PC-9 (cell line): ENCODE data around the gene PDE4D. TPM values are rescaled to one million over a fixed set of nuclear protein-coding genes. Genes with fewer than 3 reads are reported as not detected.

Source experiments
- BruUV-seq: library from RNA; stranded (reverse); fragments of 400-500 nt; replicated peaks from 2 replicates; lab custom pipeline; 2021; lab: Mats Ljungman, UMichigan
- CTCF ChIA-PET: fragments of 300-600 bp; sonication (Branson Sonifier 250); formaldehyde crosslinking; loops from one replicate; lab custom pipeline; 2022; ENCODE audit warnings: antibody characterized with exemption; lab: Charles Lee
- POLR2A ChIA-PET: fragments of 300-600 bp; sonication (Branson Sonifier 250); formaldehyde crosslinking; loops from one replicate; lab custom pipeline; 2022; ENCODE audit warnings: antibody characterized with exemption; ENCODE audit not compliant: unreplicated experiment; lab: Charles Lee
- DNase-seq, 2 experiments: peaks; one replicate each; pipeline versions ENCODE4 v3.0.0 to v3.0.0-alpha.2; 2015 to 2022; ENCODE audit warnings: mixed read lengths in 1 of 2
- H2AFZ ChIP-seq: fragments of 200-600 bp; sonication (generic); 2 replicates; pipeline ENCODE4 v1.8.1; 2017; ENCODE audit warnings: antibody characterized with exemption
- H3F3A ChIP-seq: fragments of 200-600 bp; sonication (generic); 2 replicates; pipeline ENCODE4 v1.8.1; 2017; ENCODE audit warnings: antibody characterized with exemption, mild to moderate bottlenecking, low read depth; ENCODE audit not compliant: insufficient read depth
- H3K27ac ChIP-seq: fragments of 200-600 bp; sonication (generic); 2 replicates; pipeline ENCODE4 v1.6.1; 2016; ENCODE audit warnings: mixed run types
- H3K27me3 ChIP-seq: fragments of 200-600 bp; sonication (generic); 2 replicates; pipeline ENCODE4 v1.6.1; 2016; ENCODE audit warnings: low read depth, mixed run types; ENCODE audit not compliant: insufficient read depth
- H3K36me3 ChIP-seq: fragments of 200-600 bp; sonication (generic); 2 replicates; pipeline ENCODE4 v1.6.1; 2016; ENCODE audit warnings: low read depth, mixed run types
- H3K4me1 ChIP-seq: fragments of 200-600 bp; sonication (generic); replicated peaks from 2 replicates; pipeline ENCODE4 v1.6.1; 2016; ENCODE audit warnings: mixed run types; ENCODE audit not compliant: insufficient read depth
- H3K4me2 ChIP-seq: fragments of 200-600 bp; sonication (generic); 2 replicates; pipeline ENCODE4 v1.6.1; 2017; ENCODE audit warnings: mixed run types
- H3K4me3 ChIP-seq: fragments of 200-600 bp; sonication (generic); 2 replicates; pipeline ENCODE4 v1.6.1; 2016; ENCODE audit warnings: mixed run types
- H3K79me2 ChIP-seq: fragments of 200-600 bp; sonication (generic); 2 replicates; pipeline ENCODE4 v1.6.1; 2017; ENCODE audit warnings: low read depth, mixed run types
- H3K9me2 ChIP-seq: fragments of 200-600 bp; sonication (generic); 2 replicates; pipeline ENCODE4 v1.8.1; 2017; ENCODE audit warnings: mild to moderate bottlenecking; ENCODE audit not compliant: insufficient read depth
- H3K9me3 ChIP-seq: fragments of 200-600 bp; sonication (generic); 2 replicates; pipeline ENCODE4 v1.8.1; 2016; ENCODE audit warnings: low read depth; ENCODE audit not compliant: insufficient read depth
- H4K20me1 ChIP-seq: fragments of 200-600 bp; sonication (generic); 2 replicates; pipeline ENCODE4 v1.8.1; 2017; ENCODE audit not compliant: insufficient read depth
- EZH2 ChIP-seq: fragments of 200-600 bp; sonication (generic); IDR thresholded peaks from 2 replicates; pipeline ENCODE4 v1.8.0; 2017; ENCODE audit warnings: antibody characterized with exemption, low read depth
- intact Hi-C: fragments of 100-400 bp; cut with micrococcal nuclease; formaldehyde crosslinking; loops from one replicate; pipeline ENCODE4 v1.10.0; 2022; ENCODE audit not compliant: unreplicated experiment
- total RNA-seq: library from RNA; stranded (reverse); gene quantifications from 2 replicates; pipeline ENCODE4 v1.2.3, GENCODE V29; 2021
- TF ChIP-seq, protein P1 (sequence below): fragments of 200-600 bp; sonication (generic); conservative IDR thresholded peaks from 2 replicates; pipeline ENCODE4 v1.6.1; 2017; ENCODE audit warnings: mixed run types, antibody characterized with exemption, mild to moderate bottlenecking, moderate library complexity

Gene PDE4D
- total RNA-seq, 1 experiment from 2014 or later, result 9.8 TPM

DNA sequence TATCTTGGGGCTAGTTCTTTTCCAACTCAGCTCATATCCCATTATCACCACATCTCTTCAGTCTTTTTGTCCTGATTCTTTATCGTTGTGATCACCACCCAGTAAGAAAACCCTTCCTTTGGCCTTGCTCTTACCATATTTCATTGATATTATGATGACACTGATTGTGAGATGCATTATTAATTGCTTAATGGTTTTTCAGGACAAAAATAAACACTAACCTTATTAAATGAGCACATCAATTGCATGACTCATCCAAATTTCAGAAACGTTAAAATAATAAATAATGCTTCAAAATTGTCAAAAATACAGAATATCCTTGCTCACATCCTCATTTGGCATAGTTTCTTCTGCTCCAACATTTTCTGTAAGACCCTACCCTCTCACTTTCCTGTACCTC lies 270.7 kb downstream of the PDE4D start:
- no TSS peak for BruUV-seq
- no peaks in the 10 kb centered on the region for H3K9me2 ChIP-seq
- H3K4me1 ChIP-seq, result no peaks in the 10 kb centered on the region
- DNase-seq, result no peak
- no peak overlapping the region for H3K4me3 ChIP-seq
- H4K20me1 ChIP-seq, result no peaks in the 10 kb centered on the region
- no peaks in the 10 kb centered on the region for H3K9me3 ChIP-seq
- H3K4me2 ChIP-seq, result no peak overlapping the region
- no peak overlapping the region for H3K27ac ChIP-seq
- H3K27me3 ChIP-seq, result no peaks in the 10 kb centered on the region
- H3K36me3 ChIP-seq, result no peaks in the 10 kb centered on the region
- ChIA-PET CTCF (no interaction called here), POLR2A (no interaction called here)
- H2AFZ ChIP-seq, result no peak overlapping the region
- no peaks in the 10 kb centered on the region for H3K79me2 ChIP-seq
- no peaks in the 10 kb centered on the region for H3F3A ChIP-seq
- no peak for TF ChIP-seq EZH2
- TF ChIP-seq, protein P1, sequence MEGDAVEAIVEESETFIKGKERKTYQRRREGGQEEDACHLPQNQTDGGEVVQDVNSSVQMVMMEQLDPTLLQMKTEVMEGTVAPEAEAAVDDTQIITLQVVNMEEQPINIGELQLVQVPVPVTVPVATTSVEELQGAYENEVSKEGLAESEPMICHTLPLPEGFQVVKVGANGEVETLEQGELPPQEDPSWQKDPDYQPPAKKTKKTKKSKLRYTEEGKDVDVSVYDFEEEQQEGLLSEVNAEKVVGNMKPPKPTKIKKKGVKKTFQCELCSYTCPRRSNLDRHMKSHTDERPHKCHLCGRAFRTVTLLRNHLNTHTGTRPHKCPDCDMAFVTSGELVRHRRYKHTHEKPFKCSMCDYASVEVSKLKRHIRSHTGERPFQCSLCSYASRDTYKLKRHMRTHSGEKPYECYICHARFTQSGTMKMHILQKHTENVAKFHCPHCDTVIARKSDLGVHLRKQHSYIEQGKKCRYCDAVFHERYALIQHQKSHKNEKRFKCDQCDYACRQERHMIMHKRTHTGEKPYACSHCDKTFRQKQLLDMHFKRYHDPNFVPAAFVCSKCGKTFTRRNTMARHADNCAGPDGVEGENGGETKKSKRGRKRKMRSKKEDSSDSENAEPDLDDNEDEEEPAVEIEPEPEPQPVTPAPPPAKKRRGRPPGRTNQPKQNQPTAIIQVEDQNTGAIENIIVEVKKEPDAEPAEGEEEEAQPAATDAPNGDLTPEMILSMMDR, result no peak
- intact Hi-C loops, result no loop called here

DNA sequence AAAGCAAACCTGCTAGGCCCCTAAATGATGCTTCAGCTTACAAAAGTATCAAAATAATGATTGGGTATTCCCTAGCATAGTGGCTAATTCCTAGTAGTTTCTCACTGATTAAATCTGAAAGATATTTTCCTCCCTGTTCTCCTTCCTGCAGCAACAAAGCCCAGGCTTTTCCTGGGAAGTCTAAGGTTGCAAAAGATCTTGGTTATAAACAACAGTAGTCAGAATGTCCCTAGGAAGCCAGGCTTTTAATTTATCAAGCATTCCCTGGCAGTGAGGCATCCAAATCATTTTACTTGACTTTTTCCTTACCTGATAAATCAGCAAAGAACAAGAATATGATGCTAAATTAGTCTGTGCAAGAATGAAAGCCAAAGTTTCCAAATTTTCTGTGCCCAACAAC lies 272.0 kb downstream of the PDE4D start:
- Histone ChIP-seq H3K4me3 (no peak overlapping the region), H3K79me2 (no peaks in the 10 kb centered on the region), H3K4me2 (no peak overlapping the region), H3K27me3 (no peaks in the 10 kb centered on the region), H3K27ac (no peak overlapping the region), H3F3A (0 out of 2 replicates have a peak, but pooled peaks cover 2% of the 10 kb centered on the region), H3K4me1 (no peaks in the 10 kb centered on the region), H3K9me2 (no peaks in the 10 kb centered on the region), H4K20me1 (no peaks in the 10 kb centered on the region), H3K36me3 (no peaks in the 10 kb centered on the region), H3K9me3 (no peaks in the 10 kb centered on the region), H2AFZ (no peak overlapping the region)
- intact Hi-C loops, result no loop called here
- DNase-seq, result no peak
- BruUV-seq, result no TSS peak
- ChIA-PET POLR2A (no interaction called here), CTCF (no interaction called here)
- TF ChIP-seq EZH2, result no peak
- TF ChIP-seq, protein P1, result no peak

DNA sequence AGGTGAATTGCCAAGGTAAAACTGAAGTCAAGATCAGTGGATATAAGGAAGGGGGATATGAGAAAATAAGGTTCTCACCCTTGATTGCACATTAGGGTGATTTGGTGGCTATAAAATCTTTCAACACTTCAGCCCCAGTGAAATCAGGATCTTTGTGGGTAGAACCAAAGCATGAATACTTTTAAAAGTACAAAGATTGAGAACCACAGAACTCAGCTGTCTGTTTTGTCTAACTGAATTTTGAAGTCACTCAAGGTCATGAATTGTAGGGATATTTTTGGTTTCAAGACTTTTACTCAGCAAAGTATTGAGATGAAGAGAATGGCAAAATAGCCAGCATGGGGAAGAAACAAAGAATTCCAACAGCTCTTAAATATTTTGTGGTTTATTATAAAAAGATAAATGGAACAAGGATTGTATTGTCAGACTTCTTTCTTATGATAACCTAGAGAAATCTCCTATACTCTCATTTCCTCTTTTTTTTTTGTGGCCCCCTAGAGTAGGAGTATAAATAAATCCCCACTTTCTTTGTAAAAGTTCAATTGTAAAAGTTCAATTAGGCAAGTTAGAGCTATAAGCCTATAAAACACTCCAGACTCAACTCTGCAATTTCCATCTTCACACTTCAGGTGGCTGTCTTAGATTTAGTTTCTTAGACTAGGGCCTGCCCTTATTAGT lies 272.9 kb downstream of the PDE4D start:
- POLR2A ChIA-PET, result no interaction called here

More for the DNA sequence above, 272.9 kb downstream of the PDE4D start:
- H3K4me1 ChIP-seq, result peaks cover under 1% of the 10 kb centered on the region
- no peak for DNase-seq
- no peaks in the 10 kb centered on the region for H3K36me3 ChIP-seq
- H3K27me3 ChIP-seq, result no peaks in the 10 kb centered on the region
- H4K20me1 ChIP-seq, result no peaks in the 10 kb centered on the region
- intact Hi-C loops, result no loop called here
- H3K4me3 ChIP-seq, result no peak overlapping the region
- no peaks in the 10 kb centered on the region for H3K9me3 ChIP-seq
- H3K79me2 ChIP-seq, result no peaks in the 10 kb centered on the region
- no peak for TF ChIP-seq EZH2
- TF ChIP-seq, protein P1, result no peak
- no peaks in the 10 kb centered on the region for H3K9me2 ChIP-seq
- no peak overlapping the region for H2AFZ ChIP-seq
- CTCF ChIA-PET, result no interaction called here
- H3K4me2 ChIP-seq, result no peak overlapping the region
- H3K27ac ChIP-seq, result no peak overlapping the region
- BruUV-seq, result no TSS peak
- 0 out of 2 replicates have a peak, but pooled peaks cover 8% of the 10 kb centered on the region for H3F3A ChIP-seq
